HEK293 (cell line): Measurements from ENCODE around the gene ZEB2.

Experiments
- CTCF ChIP-seq: fragments of 450-650 bp; formaldehyde crosslinking; IDR thresholded peaks from 2 replicates; pipeline ENCODE4 v1.5.1; 2016; ENCODE audit warnings: missing biosample characterization, missing genetic modification characterization
- REST ChIP-seq: fragments of 450-650 bp; formaldehyde crosslinking; IDR thresholded peaks from 2 replicates; pipeline ENCODE4 v1.5.1; 2016; ENCODE audit warnings: missing biosample characterization, missing genetic modification characterization
- WT1 ChIP-seq: fragments of 450-650 bp; formaldehyde crosslinking; IDR thresholded peaks from 2 replicates; pipeline ENCODE4 v1.5.1; 2016; ENCODE audit warnings: missing biosample characterization, missing genetic modification characterization

DNA sequence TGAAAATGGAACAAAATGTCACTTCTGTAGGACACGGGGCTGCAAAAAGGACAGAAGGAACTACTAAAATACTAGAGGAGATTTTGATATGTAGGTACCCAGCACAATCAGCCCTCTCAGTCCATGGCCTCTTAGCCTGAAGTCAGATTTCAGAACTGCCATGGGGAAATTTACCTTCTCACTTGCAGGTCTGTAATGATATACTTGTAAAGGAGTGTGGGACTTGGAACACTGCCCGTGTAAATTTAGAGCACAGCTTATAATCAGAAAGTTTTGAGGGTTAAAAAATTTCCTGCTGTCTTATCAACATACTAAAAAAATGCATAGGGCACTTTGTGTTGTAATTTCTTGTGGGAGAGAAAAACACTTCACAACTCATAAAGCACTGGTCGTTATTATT, 60.6 kb downstream of the ZEB2 start:
- TF ChIP-seq REST (tag by site-specific recombination): no peak
- no peak for TF ChIP-seq CTCF (tag by site-specific recombination)
- no peak for TF ChIP-seq WT1
